HCT116 (cell line): ENCODE results near the gene LSM12. TPM values are rescaled to one million over a fixed set of nuclear protein-coding genes. Genes with fewer than 3 reads are reported as not detected.
"Not testable (repeated sequence)": the region's sequence is repeated elsewhere in the genome, so short reads cannot be mapped to it uniquely, and the experiment has no call there.

ENCODE experiments used
- ATAC-seq: fragments of 200-7000 bp; cut with Tn5 transposase; 2 replicates; pipeline ENCODE4 v1.9.1; 2020; ENCODE audit warnings: mild to moderate bottlenecking, moderate library complexity
- BruUV-seq: library from RNA; stranded (reverse); fragments of 400-500 nt; replicated peaks from 2 replicates; lab custom pipeline; 2021; lab: Mats Ljungman, UMichigan
- CTCF ChIA-PET: fragments of 300-600 bp; sonication (Branson Sonifier 250); formaldehyde crosslinking; loops from one replicate; lab custom pipeline; 2021; ENCODE audit warnings: antibody characterized with exemption; lab: Charles Lee
- POLR2A ChIA-PET: fragments of 300-600, 350-600 bp; sonication (Branson Sonifier 250); formaldehyde crosslinking; loops from one replicate; lab custom pipeline; 2021; ENCODE audit warnings: antibody characterized with exemption; lab: Charles Lee
- RAD21 ChIA-PET, 2 experiments: fragments of 300-600 bp; sonication (Branson Sonifier 250); formaldehyde crosslinking; loops; one replicate each; lab custom pipeline; 2023; ENCODE audit warnings: low total read pairs in 2 of 2; ENCODE audit not compliant: uncharacterized antibody in 2 of 2, unreplicated experiment in 2 of 2, low non-redundant PET in 1 of 2; lab: Charles Lee
- DNase-seq: peaks from one replicate; pipeline ENCODE4 v3.0.0-alpha.2; 2010; ENCODE audit warnings: low read depth, low spot score
- H2AFZ ChIP-seq: fragments of 200-600 bp; shearing (Covaris generic), sonication (generic); 2 replicates; pipeline ENCODE4 v1.6.1; 2017; ENCODE audit warnings: low read depth, mixed run types, mixed read lengths, antibody characterized with exemption, low read length; ENCODE audit not compliant: poor library complexity, severe bottlenecking
- H3K27ac ChIP-seq: 2 replicates; pipeline ENCODE4 v1.5.1; 2012; ENCODE audit warnings: low read depth, low read length
- H3K27me3 ChIP-seq: fragments of 200-600 bp; sonication (generic); 2 replicates; pipeline ENCODE4 v1.6.1; 2016; ENCODE audit warnings: mixed run types, low read length, mixed read lengths; ENCODE audit not compliant: insufficient read depth
- H3K36me3 ChIP-seq, 2 experiments: fragments of 200-500 bp in 1 of 2; fragments of 200-600 bp in 1 of 2; sonication (Bioruptor generic) in 1 of 2; sonication (generic) in 1 of 2; 2 replicates each; pipeline versions ENCODE4 v1.5.1 to v1.6.1; 2014 to 2016; ENCODE audit warnings: low read length in 2 of 2, inconsistent platforms in 1 of 2, mixed read lengths in 1 of 2, mixed run types in 1 of 2; ENCODE audit not compliant: insufficient read depth in 2 of 2, control insufficient read depth in 1 of 2
- H3K4me1 ChIP-seq, 2 experiments: fragments of 200-600 bp in 1 of 2; sonication (generic) in 1 of 2; 2 replicates each; pipeline versions ENCODE4 v1.5.1 to v1.6.1; 2012 to 2017; ENCODE audit warnings: low read length in 2 of 2, inconsistent platforms in 1 of 2, mild to moderate bottlenecking in 1 of 2, mixed read lengths in 1 of 2, mixed run types in 1 of 2, moderate library complexity in 1 of 2; ENCODE audit not compliant: insufficient read depth in 2 of 2, control insufficient read depth in 1 of 2
- H3K4me2 ChIP-seq: fragments of 200-600 bp; sonication (generic); 2 replicates; pipeline ENCODE4 v1.6.1; 2017; ENCODE audit warnings: mixed run types, low read length, mixed read lengths
- H3K4me3 ChIP-seq, 2 experiments: fragments of 200-600 bp in 1 of 2; sonication (generic) in 1 of 2; replicated peaks in 1 of 2; 2 replicates each; pipeline ENCODE4 v1.5.1; 2011 to 2016; ENCODE audit warnings: low read length in 2 of 2, control low read depth in 1 of 2, low read depth in 1 of 2, mild to moderate bottlenecking in 1 of 2, mixed read lengths in 1 of 2, mixed run types in 1 of 2
- H3K79me2 ChIP-seq: fragments of 200-600 bp; sonication (generic); 2 replicates; pipeline ENCODE4 v1.6.1; 2017; ENCODE audit warnings: mild to moderate bottlenecking, mixed run types, low read length, moderate library complexity, mixed read lengths; ENCODE audit not compliant: insufficient read depth
- H3K9ac ChIP-seq: fragments of 200-600 bp; sonication (generic); 2 replicates; pipeline ENCODE4 v1.6.1; 2016; ENCODE audit warnings: low read length, mixed read lengths
- H3K9me2 ChIP-seq: fragments of 200-600 bp; sonication (generic), shearing (Covaris generic); 2 replicates; pipeline ENCODE4 v1.6.1; 2017; ENCODE audit warnings: mixed run types, mild to moderate bottlenecking, moderate library complexity; ENCODE audit not compliant: insufficient read depth
- H3K9me3 ChIP-seq, 2 experiments: fragments of 200-500 bp in 1 of 2; fragments of 200-600 bp in 1 of 2; sonication (Bioruptor generic) in 1 of 2; sonication (generic) in 1 of 2; 2 replicates each; pipeline ENCODE4 v1.6.1; 2014 to 2017; ENCODE audit warnings: low read length in 2 of 2, mixed read lengths in 2 of 2, inconsistent platforms in 1 of 2, low read depth in 1 of 2, mild to moderate bottlenecking in 1 of 2, mixed run types in 1 of 2, moderate library complexity in 1 of 2; ENCODE audit not compliant: control insufficient read depth in 1 of 2, insufficient read depth in 1 of 2
- H4K20me1 ChIP-seq: fragments of 200-600 bp; sonication (generic), shearing (Covaris generic); 2 replicates; pipeline ENCODE4 v1.6.1; 2017; ENCODE audit warnings: mixed run types, mild to moderate bottlenecking, moderate library complexity; ENCODE audit not compliant: insufficient read depth
- CBX3 ChIP-seq: IDR thresholded peaks from 2 replicates; pipeline ENCODE4 v1.6.1; 2012; ENCODE audit warnings: low read depth
- CEBPB ChIP-seq: IDR thresholded peaks from 2 replicates; pipeline ENCODE4 v1.6.1; 2012; ENCODE audit warnings: low read depth
- EGR1 ChIP-seq: IDR thresholded peaks from 2 replicates; pipeline ENCODE4 v1.6.1; 2012; ENCODE audit warnings: low read depth
- ELF1 ChIP-seq: IDR thresholded peaks from 2 replicates; pipeline ENCODE4 v1.6.1; 2012; ENCODE audit warnings: low read depth, borderline replicate concordance
- POLR2A ChIP-seq: IDR thresholded peaks from 2 replicates; pipeline ENCODE4 v1.7.0; 2011; ENCODE audit warnings: borderline replicate concordance; ENCODE audit not compliant: insufficient read depth, insufficient read length; ENCODE audit errors: extremely low read depth
- SIN3A ChIP-seq: IDR thresholded peaks from 2 replicates; pipeline ENCODE4 v1.6.1; 2012; ENCODE audit warnings: low read depth
- SRF ChIP-seq: IDR thresholded peaks from 2 replicates; pipeline ENCODE4 v1.6.1; 2012; ENCODE audit warnings: low read depth
- TCF7L2 ChIP-seq: IDR thresholded peaks from 2 replicates; pipeline ENCODE4 v1.7.0; 2011; ENCODE audit warnings: borderline replicate concordance, inconsistent platforms; ENCODE audit not compliant: insufficient read depth, insufficient read length; ENCODE audit errors: extremely low read depth
- YY1 ChIP-seq: IDR thresholded peaks from 2 replicates; pipeline ENCODE4 v1.6.1; 2011; ENCODE audit warnings: low read length, low read depth, moderate library complexity, mild to moderate bottlenecking; ENCODE audit not compliant: insufficient replicate concordance; ENCODE audit errors: extremely low read depth
- ZFX ChIP-seq: fragments of 450-650 bp; IDR thresholded peaks from 2 replicates; pipeline ENCODE4 v1.6.1; 2017
- intact Hi-C: fragments of 100-400 bp; cut with micrococcal nuclease; formaldehyde crosslinking; loops from 2 replicates; pipeline ENCODE4 v1.10.0; 2022
- total RNA-seq: library from RNA; stranded (reverse); gene quantifications from one replicate; pipeline ENCODE4 v1.2.1, GENCODE V29; 2021; ENCODE audit not compliant: unreplicated experiment
- TF ChIP-seq, protein P1 (sequence below): IDR thresholded peaks from 2 replicates; pipeline ENCODE4 v1.6.1; 2012; ENCODE audit warnings: low read depth

The LSM12 gene
- total RNA-seq, 1 experiment from 2014 or later = 99.6 TPM

DNA sequence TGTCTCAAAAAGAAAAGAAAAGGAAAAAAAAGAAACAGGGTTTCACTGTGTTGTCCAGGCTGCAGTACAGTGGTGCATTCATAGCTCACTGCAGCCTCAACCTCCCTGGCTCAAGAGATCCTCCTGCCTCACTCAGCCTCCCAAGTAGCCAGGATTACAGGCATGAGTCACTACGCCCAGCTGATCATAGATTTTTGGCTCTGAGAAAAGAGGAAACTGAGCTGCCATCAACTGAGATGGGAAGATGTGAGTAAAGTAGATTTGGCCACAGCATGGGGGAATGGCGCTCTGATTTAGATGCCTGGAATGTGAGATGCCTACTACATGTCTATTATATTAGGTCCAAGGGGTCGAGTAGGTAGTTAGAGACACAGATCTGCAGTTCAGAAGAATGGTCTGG lies 67.9 kb downstream of the LSM12 start:
- no peaks in the 10 kb centered on the region for H3K9me2 ChIP-seq
- H3K4me3 ChIP-seq = no peak overlapping the region
- H3K79me2 ChIP-seq = no peaks in the 10 kb centered on the region
- DNase-seq (no peak), ATAC-seq (no peak)
- no peak overlapping the region for H3K27ac ChIP-seq
- intact Hi-C loops = no loop called here
- no peak overlapping the region for H2AFZ ChIP-seq
- no TSS peak for BruUV-seq
- H3K9ac ChIP-seq = no peak overlapping the region
- no peaks in the 10 kb centered on the region for H3K9me3 ChIP-seq
- CTCF ChIA-PET = interaction anchor here (0.7 to 4.1 kb wide), 3 partner anchors 55 to 152 kb away, joined by 3 to 21 read pairs (median 4); no protein-coding TSS in a partner anchor
- no peak overlapping the region for H3K4me2 ChIP-seq
- H3K4me1 ChIP-seq = peaks cover 3 to 32% of the 10 kb centered on the region in 2 experiments
- POLR2A ChIA-PET = interaction anchor here (1.0 kb wide), 1 partner anchor 46 kb away, joined by 3 read pairs; no protein-coding TSS in a partner anchor
- H4K20me1 ChIP-seq = no peaks in the 10 kb centered on the region
- TF ChIP-seq ELF1 = no peak
- RAD21 ChIA-PET = no interaction called here
- no peaks in the 10 kb centered on the region for H3K36me3 ChIP-seq
- H3K27me3 ChIP-seq = no peaks in the 10 kb centered on the region

DNA sequence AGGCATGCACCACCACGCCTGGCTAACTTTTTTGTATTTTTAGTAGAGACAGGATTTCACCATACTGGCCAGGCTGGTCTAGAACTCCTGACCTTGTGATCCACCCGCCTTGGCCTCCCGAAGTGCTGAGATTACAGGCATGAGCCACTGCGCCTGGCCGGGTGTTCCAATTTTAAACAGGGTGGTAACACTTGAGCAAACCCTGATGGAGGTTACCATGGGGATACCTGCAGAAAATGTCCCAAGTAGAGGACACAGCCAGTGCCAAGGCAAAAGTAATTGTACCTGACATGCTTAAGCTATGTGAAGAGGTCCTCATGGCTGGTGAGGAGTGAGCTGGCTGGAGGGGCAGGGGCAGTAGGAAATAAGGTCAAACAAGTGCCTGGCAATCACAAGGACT lies 69.3 kb downstream of the LSM12 start:
- H3K9me2 ChIP-seq, POLR2A ChIA-PET, RAD21 ChIA-PET, BruUV-seq, H3K27me3 ChIP-seq, ATAC-seq, H3K27ac ChIP-seq, intact Hi-C loops, DNase-seq, H2AFZ ChIP-seq, H3K36me3 ChIP-seq, H3K79me2 ChIP-seq, H3K9me3 ChIP-seq, H4K20me1 ChIP-seq, H3K4me3 ChIP-seq, H3K4me2 ChIP-seq, H3K9ac ChIP-seq: not testable (repeated sequence)
- H3K4me1 ChIP-seq = peaks cover 0 to 25% of the 10 kb centered on the region in 2 experiments; a peak in 2 of 4 replicates
- CTCF ChIA-PET = interaction anchor here (4.1 kb wide), 1 partner anchor 53 kb away, joined by 21 read pairs; no protein-coding TSS in a partner anchor

DNA sequence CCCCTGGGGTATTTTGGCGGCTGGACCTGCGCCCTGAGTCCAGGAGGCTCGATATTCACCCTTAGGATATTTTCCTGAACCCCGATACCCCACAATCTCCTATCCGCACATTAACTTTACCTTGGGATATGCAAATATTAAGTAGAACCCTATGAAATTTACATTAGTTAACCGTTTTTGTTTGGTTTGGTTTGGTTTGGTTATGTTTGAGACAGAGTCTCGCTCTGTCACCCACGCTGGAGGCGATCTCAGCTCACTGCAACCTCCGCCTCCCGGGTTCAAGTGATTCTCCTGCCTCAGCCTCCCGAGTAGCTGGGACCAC lies 71.4 kb downstream of the LSM12 start:
- POLR2A ChIA-PET = no interaction called here
- Histone ChIP-seq H3K27ac (no peak overlapping the region), H3K9ac (no peak overlapping the region), H3K9me2 (no peaks in the 10 kb centered on the region), H3K27me3 (no peaks in the 10 kb centered on the region), H2AFZ (peak overlapping the region; percentile 76), H3K79me2 (no peaks in the 10 kb centered on the region), H3K36me3 (no peaks in the 10 kb centered on the region), H3K4me2 (peak overlapping the region; percentile 48), H4K20me1 (no peaks in the 10 kb centered on the region), H3K4me3 (no peak overlapping the region), H3K9me3 (no peaks in the 10 kb centered on the region), H3K4me1 (peaks cover 0 to 16% of the 10 kb centered on the region in 2 experiments; a peak in 2 of 4 replicates)
- no TSS peak for BruUV-seq
- ATAC-seq (no peak), DNase-seq (no peak)
- intact Hi-C loops = loop anchor here (1.0 kb wide), 2 partner anchors 51 to 117 kb away; no protein-coding TSS in a partner anchor
- RAD21 ChIA-PET = no interaction called here
- TF ChIP-seq SRF = no peak
- no peak for TF ChIP-seq YY1
- TF ChIP-seq SIN3A = no peak
- TF ChIP-seq CBX3 = no peak
- TF ChIP-seq ZFX = no peak
- no peak for TF ChIP-seq TCF7L2
- TF ChIP-seq, protein P1, sequence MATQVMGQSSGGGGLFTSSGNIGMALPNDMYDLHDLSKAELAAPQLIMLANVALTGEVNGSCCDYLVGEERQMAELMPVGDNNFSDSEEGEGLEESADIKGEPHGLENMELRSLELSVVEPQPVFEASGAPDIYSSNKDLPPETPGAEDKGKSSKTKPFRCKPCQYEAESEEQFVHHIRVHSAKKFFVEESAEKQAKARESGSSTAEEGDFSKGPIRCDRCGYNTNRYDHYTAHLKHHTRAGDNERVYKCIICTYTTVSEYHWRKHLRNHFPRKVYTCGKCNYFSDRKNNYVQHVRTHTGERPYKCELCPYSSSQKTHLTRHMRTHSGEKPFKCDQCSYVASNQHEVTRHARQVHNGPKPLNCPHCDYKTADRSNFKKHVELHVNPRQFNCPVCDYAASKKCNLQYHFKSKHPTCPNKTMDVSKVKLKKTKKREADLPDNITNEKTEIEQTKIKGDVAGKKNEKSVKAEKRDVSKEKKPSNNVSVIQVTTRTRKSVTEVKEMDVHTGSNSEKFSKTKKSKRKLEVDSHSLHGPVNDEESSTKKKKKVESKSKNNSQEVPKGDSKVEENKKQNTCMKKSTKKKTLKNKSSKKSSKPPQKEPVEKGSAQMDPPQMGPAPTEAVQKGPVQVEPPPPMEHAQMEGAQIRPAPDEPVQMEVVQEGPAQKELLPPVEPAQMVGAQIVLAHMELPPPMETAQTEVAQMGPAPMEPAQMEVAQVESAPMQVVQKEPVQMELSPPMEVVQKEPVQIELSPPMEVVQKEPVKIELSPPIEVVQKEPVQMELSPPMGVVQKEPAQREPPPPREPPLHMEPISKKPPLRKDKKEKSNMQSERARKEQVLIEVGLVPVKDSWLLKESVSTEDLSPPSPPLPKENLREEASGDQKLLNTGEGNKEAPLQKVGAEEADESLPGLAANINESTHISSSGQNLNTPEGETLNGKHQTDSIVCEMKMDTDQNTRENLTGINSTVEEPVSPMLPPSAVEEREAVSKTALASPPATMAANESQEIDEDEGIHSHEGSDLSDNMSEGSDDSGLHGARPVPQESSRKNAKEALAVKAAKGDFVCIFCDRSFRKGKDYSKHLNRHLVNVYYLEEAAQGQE = no peak
- TF ChIP-seq CEBPB = no peak
- TF ChIP-seq EGR1 = no peak
- no peak for TF ChIP-seq POLR2A
- CTCF ChIA-PET = interaction anchor here (1.4 to 4.1 kb wide), 3 partner anchors 51 to 149 kb away, joined by 5 to 21 read pairs (median 11); partner anchors contain the start of gene CD300LG
